K562 (cell line): Measurements from ENCODE around the gene PBX1. TPM values are rescaled to one million over a fixed set of nuclear protein-coding genes. Genes with fewer than 3 reads are reported as not detected.

ENCODE experiments used
- ATAC-seq: fragments of 200-7000 bp; cut with Tn5 transposase; 3 replicates; pipeline ENCODE4 v1.9.1; 2020; ENCODE audit warnings: moderate library complexity
- BruUV-seq: library from RNA; stranded (reverse); fragments of 400-500 nt; replicated peaks from 2 replicates; lab custom pipeline; 2021; lab: Mats Ljungman, UMichigan
- CTCF ChIA-PET: fragments of 300-600 bp; formaldehyde crosslinking; extraction: SDS; loops from one replicate; lab custom pipeline; 2021; ENCODE audit warnings: low intra/inter-chr PET ratio; lab: Yijun Ruan, JAX
- POLR2A ChIA-PET: fragments of 300-600, 350-650 bp; sonication (Branson Sonifier 250); formaldehyde crosslinking; extraction: SDS; loops from one replicate; lab custom pipeline; 2021; ENCODE audit warnings: antibody characterized with exemption, inconsistent platforms; lab: Yijun Ruan, JAX
- DNase-seq, 4 experiments: peaks; one replicate each; pipeline versions ENCODE4 v3.0.0 to v3.0.0-alpha.2; 2011 to 2018; ENCODE audit warnings: low spot score in 3 of 4, mixed read lengths in 3 of 4; ENCODE audit errors: extremely low read depth in 1 of 4
- FAIRE-seq: peaks from 2 replicates; lab custom pipeline; 2011; peaks lifted over from hg19 to GRCh38; lab: Jason Lieb, UNC
- H2AFZ ChIP-seq: 2 replicates; pipeline ENCODE4 v1.6.0; 2011; ENCODE audit warnings: low read depth, low read length, control low read depth, inconsistent platforms
- H3K27ac ChIP-seq: fragments of 200-600 bp; 3 replicates; pipeline ENCODE4 v1.8.0; 2011; ENCODE audit warnings: low read depth, mild to moderate bottlenecking, control low read depth, inconsistent platforms, low read length, moderate library complexity, mixed read lengths; ENCODE audit errors: extremely low read depth
- H3K27me3 ChIP-seq, 2 experiments: fragments of 300-600 bp in 1 of 2; 2 replicates in 1 of 2; 3 replicates in 1 of 2; pipeline versions ENCODE4 v1.6.0 to v1.8.0; 2011; ENCODE audit warnings: inconsistent platforms in 2 of 2, low read length in 2 of 2, mild to moderate bottlenecking in 1 of 2, mixed read lengths in 1 of 2, moderate library complexity in 1 of 2; ENCODE audit not compliant: control insufficient read depth in 2 of 2, insufficient read depth in 2 of 2
- H3K36me3 ChIP-seq: fragments of 300-600 bp; 3 replicates; pipeline ENCODE4 v1.8.0; 2011; ENCODE audit warnings: mild to moderate bottlenecking, low read length, inconsistent platforms; ENCODE audit not compliant: control insufficient read depth, insufficient read depth
- H3K4me1 ChIP-seq, 2 experiments: fragments of 200-600 bp in 1 of 2; replicated peaks in 1 of 2; 2 replicates in 1 of 2; 3 replicates in 1 of 2; pipeline versions ENCODE4 v1.5.1 to v1.8.0; 2011; ENCODE audit warnings: inconsistent platforms in 2 of 2, low read length in 2 of 2, mild to moderate bottlenecking in 1 of 2, mixed read lengths in 1 of 2, moderate library complexity in 1 of 2; ENCODE audit not compliant: control insufficient read depth in 2 of 2, insufficient read depth in 2 of 2
- H3K4me2 ChIP-seq: 2 replicates; pipeline ENCODE4 v1.6.1; 2011; ENCODE audit warnings: low read length, control low read depth, inconsistent platforms, mixed read lengths; ENCODE audit not compliant: insufficient read depth
- H3K4me3 ChIP-seq: fragments of 200-600 bp; sonication (generic), shearing (Covaris generic); 2 replicates; pipeline ENCODE4 v1.5.1; 2016; ENCODE audit warnings: control low read depth, inconsistent platforms
- H3K79me2 ChIP-seq: fragments of 200-600 bp; 3 replicates; pipeline ENCODE4 v1.8.0; 2011; ENCODE audit warnings: low read length, inconsistent platforms; ENCODE audit not compliant: control insufficient read depth, insufficient read depth
- H3K9ac ChIP-seq, 2 experiments: 2 replicates each; pipeline versions ENCODE4 v1.6.0 to v1.6.1; 2011; ENCODE audit warnings: low read depth in 2 of 2, low read length in 2 of 2, control low read depth in 1 of 2, inconsistent platforms in 1 of 2, mild to moderate bottlenecking in 1 of 2, mixed read lengths in 1 of 2; ENCODE audit not compliant: insufficient read depth in 1 of 2
- H3K9me1 ChIP-seq: one replicate; pipeline ENCODE4 v1.6.0; 2011; ENCODE audit warnings: inconsistent platforms, mild to moderate bottlenecking, low read length, moderate library complexity; ENCODE audit not compliant: control insufficient read depth, insufficient read depth
- H3K9me3 ChIP-seq: replicated peaks from 2 replicates; pipeline ENCODE4 v1.5.1; 2011; ENCODE audit warnings: low read depth, low read length, inconsistent platforms; ENCODE audit not compliant: control insufficient read depth, insufficient read depth
- H4K20me1 ChIP-seq: replicated peaks from 2 replicates; pipeline ENCODE4 v1.6.1; 2011; ENCODE audit warnings: low read length, inconsistent platforms, mixed read lengths; ENCODE audit not compliant: control insufficient read depth, insufficient read depth
- ARID3A ChIP-seq: IDR thresholded peaks from 2 replicates; pipeline ENCODE4 v1.6.1; 2012; ENCODE audit warnings: low read depth, low read length, improper control_type of control experiment, borderline replicate concordance
- ATF7 ChIP-seq: fragments of 450-650 bp; IDR thresholded peaks from 2 replicates; pipeline ENCODE4 v1.7.1; 2014; ENCODE audit warnings: mild to moderate bottlenecking, moderate library complexity
- EGR1 ChIP-seq: fragments of 450-650 bp; conservative IDR thresholded peaks from 2 replicates; pipeline ENCODE4 v1.6.1; 2017; ENCODE audit warnings: mild to moderate bottlenecking
- FOXA3 ChIP-seq, 2 experiments: fragments of 450-650 bp in 1 of 2; sonication (generic) in 1 of 2; formaldehyde crosslinking; IDR thresholded peaks in 1 of 2; conservative IDR thresholded peaks in 1 of 2; 2 replicates each; pipeline versions ENCODE4 v1.4.0 to v1.8.0; 2020 to 2022; ENCODE audit warnings: mild to moderate bottlenecking in 2 of 2, missing genetic modification reagents in 1 of 2
- KAT8 ChIP-seq: fragments of 450-650 bp; IDR thresholded peaks from 2 replicates; pipeline ENCODE4 v1.6.1; 2016; ENCODE audit warnings: low read depth, mild to moderate bottlenecking
- KDM1A ChIP-seq, 2 experiments: fragments of 450-650 bp; IDR thresholded peaks; 2 replicates each; pipeline ENCODE4 v1.6.1; 2016; ENCODE audit warnings: mild to moderate bottlenecking in 2 of 2
- MAFF ChIP-seq: IDR thresholded peaks from 2 replicates; pipeline ENCODE4 v1.6.1; 2012; ENCODE audit warnings: low read length, improper control_type of control experiment
- NFE2 ChIP-seq: IDR thresholded peaks from 2 replicates; pipeline ENCODE4 v1.6.1; 2014; ENCODE audit warnings: antibody characterized with exemption, low read depth
- OTX1 ChIP-seq: fragments of 450-650 bp; formaldehyde crosslinking; IDR thresholded peaks from 2 replicates; pipeline ENCODE4 v1.4.0; 2022; ENCODE audit warnings: mild to moderate bottlenecking
- TCF15 ChIP-seq: fragments of 250-450 bp; sonication (Bioruptor Pico); IDR thresholded peaks from 2 replicates; pipeline ENCODE4 v1.8.0; 2022; ENCODE audit warnings: moderate library complexity, mild to moderate bottlenecking, inconsistent platforms
- ZBTB8A ChIP-seq: fragments of 450-650 bp; IDR thresholded peaks from 2 replicates; pipeline ENCODE4 v1.6.1; 2018; ENCODE audit warnings: mild to moderate bottlenecking, moderate library complexity; ENCODE audit not compliant: partially characterized antibody
- ZNF184 ChIP-seq: sonication (generic); formaldehyde crosslinking; IDR thresholded peaks from 2 replicates; pipeline ENCODE4 v1.5.0; 2020; ENCODE audit warnings: missing genetic modification reagents
- ZNF280B ChIP-seq: fragments of 250-450 bp; sonication (Bioruptor Pico); IDR thresholded peaks from 2 replicates; pipeline ENCODE4 v1.5.1; 2021; ENCODE audit warnings: mild to moderate bottlenecking
- WGBS: fragments of 100-300 bp; shearing (Covaris generic); methylation state at CpG from one replicate; pipeline ENCODE4 v1.1.6; 2016; ENCODE audit warnings: low coverage, mixed read lengths; ENCODE audit not compliant: insufficient coverage; ENCODE audit errors: missing lambda C conversion rate; 5-methylcytosine and 5-hydroxymethylcytosine counted together
- in situ Hi-C: fragments of 300-500 bp; cut with MboI; formaldehyde crosslinking; loops from 4 replicates; pipeline ENCODE4 v1.15.0; 2018; ENCODE audit warnings: inconsistent platforms, mixed read lengths
- intact Hi-C: fragments of 100-400 bp; cut with micrococcal nuclease; formaldehyde crosslinking; loops from 2 replicates; pipeline ENCODE4 v1.14.2; 2022
- polyA plus RNA-seq, 8 experiments: library from polyadenylated mRNA; depleted of rRNA in 4 of 8; stranded (reverse) in 5 of 8; unstranded in 3 of 8; fragments of >200 nt; fragmentation: Nextera tagmentation in 2 of 8; fragmentation: Illumina TruSeq in 1 of 8; extraction: Ambion mirVana in 2 of 8; extraction: Trizol in 1 of 8; gene quantifications; 2 replicates each; pipeline versions ENCODE4 v1.2.1 to v1.2.3, GENCODE V29; 2011 to 2014; ENCODE audit warnings: inconsistent platforms in 1 of 8, missing spikeins in 1 of 8
- total RNA-seq, 7 experiments: library from RNA; depleted of rRNA in 6 of 7; stranded (reverse); fragments of >200 nt in 6 of 7; fragmentation: Illumina TruSeq in 2 of 7; extraction: Trizol in 2 of 7; gene quantifications; 2 replicates each; pipeline versions ENCODE4 v1.2.1 to v1.2.3, GENCODE V29; 2011 to 2021; ENCODE audit warnings: low replicate concordance in 1 of 7
- TF ChIP-seq, protein P1 (sequence below): fragments of 250-450 bp; sonication (Bioruptor Pico); IDR thresholded peaks from 2 replicates; pipeline ENCODE4 v1.4.0; 2020; ENCODE audit warnings: mild to moderate bottlenecking, moderate library complexity, borderline replicate concordance

Gene PBX1
- total and polyA plus RNA-seq, 9 of the 15 experiments (the other 6 are each of a cell fraction or from before 2014, with no cell fraction given), result 0.03 to 0.62 (median 0.17) TPM

GRCh38 chr1:164867590-164867989 lies 308.6 kb downstream of the PBX1 start:
- ChIA-PET CTCF (no interaction called here), POLR2A (no interaction called here)
- Histone ChIP-seq H3K4me1 (no peaks in the 10 kb centered on the region), H3K79me2 (no peaks in the 10 kb centered on the region), H3K36me3 (no peaks in the 10 kb centered on the region), H4K20me1 (no peaks in the 10 kb centered on the region), H3K4me2 (no peak overlapping the region), H3K9ac (no peak overlapping the region), H3K27me3 (no peaks in the 10 kb centered on the region; a peak in 1 of 5 replicates), H3K4me3 (no peak overlapping the region), H3K9me1 (no peaks in the 10 kb centered on the region), H2AFZ (no peak overlapping the region), H3K27ac (no peak overlapping the region), H3K9me3 (no peaks in the 10 kb centered on the region)
- DNase-seq, result no peak
- no peak for ATAC-seq
- in situ Hi-C loops, result no loop called here
- no peak for FAIRE-seq
- 0% methylated on average over 8 of the region's 8 CpGs for WGBS
- BruUV-seq, result no TSS peak
- intact Hi-C loops, result no loop called here
- TF ChIP-seq ZNF184 (CRISPR knock-in tag) (no peak), NFE2 (no peak), ZNF280B (CRISPR knock-in tag) (no peak), FOXA3 (CRISPR knock-in tag; conservative IDR thresholded peaks at IDR 0.05 in 1 of 2, IDR thresholded peaks at IDR 0.05 in 1 of 2) (no peak), KDM1A (IDR thresholded peaks at IDR 0.05) (no peak), OTX1 (no peak), ATF7 (no peak), TCF15 (no peak), ARID3A (no peak), EGR1 (no peak), KAT8 (no peak), MAFF (no peak), ZBTB8A (no peak)
- TF ChIP-seq, protein P1, sequence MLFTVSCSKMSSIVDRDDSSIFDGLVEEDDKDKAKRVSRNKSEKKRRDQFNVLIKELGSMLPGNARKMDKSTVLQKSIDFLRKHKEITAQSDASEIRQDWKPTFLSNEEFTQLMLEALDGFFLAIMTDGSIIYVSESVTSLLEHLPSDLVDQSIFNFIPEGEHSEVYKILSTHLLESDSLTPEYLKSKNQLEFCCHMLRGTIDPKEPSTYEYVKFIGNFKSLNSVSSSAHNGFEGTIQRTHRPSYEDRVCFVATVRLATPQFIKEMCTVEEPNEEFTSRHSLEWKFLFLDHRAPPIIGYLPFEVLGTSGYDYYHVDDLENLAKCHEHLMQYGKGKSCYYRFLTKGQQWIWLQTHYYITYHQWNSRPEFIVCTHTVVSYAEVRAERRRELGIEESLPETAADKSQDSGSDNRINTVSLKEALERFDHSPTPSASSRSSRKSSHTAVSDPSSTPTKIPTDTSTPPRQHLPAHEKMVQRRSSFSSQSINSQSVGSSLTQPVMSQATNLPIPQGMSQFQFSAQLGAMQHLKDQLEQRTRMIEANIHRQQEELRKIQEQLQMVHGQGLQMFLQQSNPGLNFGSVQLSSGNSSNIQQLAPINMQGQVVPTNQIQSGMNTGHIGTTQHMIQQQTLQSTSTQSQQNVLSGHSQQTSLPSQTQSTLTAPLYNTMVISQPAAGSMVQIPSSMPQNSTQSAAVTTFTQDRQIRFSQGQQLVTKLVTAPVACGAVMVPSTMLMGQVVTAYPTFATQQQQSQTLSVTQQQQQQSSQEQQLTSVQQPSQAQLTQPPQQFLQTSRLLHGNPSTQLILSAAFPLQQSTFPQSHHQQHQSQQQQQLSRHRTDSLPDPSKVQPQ, result no peak
